ENCODE data around the gene C22orf31. TPM values are rescaled to one million over a fixed set of nuclear protein-coding genes. Genes with fewer than 3 reads are reported as not detected.
"Not testable (repeated sequence)": the region's sequence is repeated elsewhere in the genome, so short reads cannot be mapped to it uniquely, and the experiment has no call there.

C22orf31 gene
- total RNA-seq (2014; rRNA removed; shearing (Covaris generic)), result not detected in 2 replicates

DNA sequence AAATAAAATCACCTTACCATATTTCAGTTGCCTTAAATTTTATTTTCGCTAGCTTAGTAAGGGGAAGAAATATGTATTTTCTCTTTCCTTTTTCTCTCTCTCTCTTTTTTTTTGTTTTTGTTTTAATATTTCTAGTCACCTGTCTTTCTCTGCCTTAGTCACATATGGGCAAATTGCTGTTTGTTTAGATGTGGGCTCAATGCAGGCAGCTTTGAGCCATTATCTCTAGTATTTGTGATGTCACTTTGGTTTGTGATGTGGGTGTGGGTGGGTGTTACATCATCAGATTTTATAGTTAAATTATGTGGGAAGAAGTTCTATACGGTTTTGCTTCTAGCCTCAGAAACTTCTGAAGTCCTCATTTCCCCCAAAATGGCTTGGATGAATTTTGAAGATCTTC, at the start of gene C22orf31:
Gene C22orf31 (minus strand): TSS at position 59 of the 400 bp plus-strand sequence. CDS start 39 bp downstream, at position 20.
- no peak for DNase-seq (ENCODE audit: low spot score)

DNA sequence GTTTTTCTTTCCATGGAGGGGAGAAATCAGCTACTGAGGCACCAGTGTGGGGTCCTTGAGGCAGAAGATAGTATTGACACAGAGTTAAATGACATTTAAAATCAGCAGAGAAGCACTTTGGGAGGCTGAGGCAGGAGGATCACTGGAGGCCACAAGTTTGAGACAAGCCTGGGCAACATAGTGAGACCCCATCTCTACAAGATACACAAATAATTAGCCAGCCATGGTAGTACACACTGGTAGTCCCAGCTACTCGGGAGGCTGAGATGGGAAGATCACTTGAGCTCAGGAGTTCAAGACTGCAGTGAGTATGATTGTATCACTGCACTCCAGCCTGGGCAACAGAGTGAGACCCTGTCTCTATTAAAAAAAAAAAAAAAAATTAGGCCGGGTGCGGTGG, 49.3 kb upstream of the C22orf31 start:
- DNase-seq (ENCODE audit: low spot score), result no peak

DNA sequence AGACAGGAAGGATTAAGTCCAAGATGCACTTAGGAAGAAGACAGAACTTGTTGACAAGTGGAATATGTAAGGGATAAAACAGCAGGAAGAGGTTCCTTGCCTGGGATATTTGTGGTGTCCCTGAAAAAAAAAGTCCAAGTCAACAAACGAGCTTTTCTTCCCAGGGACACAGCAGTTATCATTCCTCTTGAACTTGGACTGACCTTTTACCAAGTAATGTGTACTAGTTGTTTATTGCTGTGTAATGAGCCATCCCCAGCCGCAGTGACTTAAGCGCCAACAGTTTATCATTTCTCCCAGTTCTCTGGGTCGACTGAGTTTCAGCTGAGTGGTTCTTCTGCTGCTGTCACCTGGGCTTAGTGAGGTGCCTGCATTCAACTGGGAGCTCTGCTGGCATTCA, 48.2 kb upstream of the C22orf31 start:
- no peak for DNase-seq (ENCODE audit: low spot score)

DNA sequence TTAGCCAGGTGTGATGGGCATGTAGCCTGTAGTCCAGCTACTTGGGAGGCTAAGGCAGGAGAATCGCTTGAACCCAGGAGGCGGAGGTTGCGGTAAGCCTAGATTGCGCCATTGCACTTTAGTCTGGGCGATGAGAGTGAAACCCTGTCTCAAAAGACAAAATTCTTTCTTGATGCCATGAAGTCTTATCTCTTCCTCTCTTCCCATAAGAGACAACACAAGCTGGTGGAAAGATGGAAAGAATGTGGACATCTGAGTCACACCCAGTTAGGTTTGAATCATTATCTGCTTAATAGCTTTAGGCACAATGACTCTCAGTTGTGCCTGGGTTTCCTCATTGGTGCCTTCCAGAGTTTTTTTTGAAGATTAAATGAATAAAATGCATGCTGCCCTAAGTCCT, 46.5 kb upstream of the C22orf31 start:
- DNase-seq (ENCODE audit: low spot score), result no peak

DNA sequence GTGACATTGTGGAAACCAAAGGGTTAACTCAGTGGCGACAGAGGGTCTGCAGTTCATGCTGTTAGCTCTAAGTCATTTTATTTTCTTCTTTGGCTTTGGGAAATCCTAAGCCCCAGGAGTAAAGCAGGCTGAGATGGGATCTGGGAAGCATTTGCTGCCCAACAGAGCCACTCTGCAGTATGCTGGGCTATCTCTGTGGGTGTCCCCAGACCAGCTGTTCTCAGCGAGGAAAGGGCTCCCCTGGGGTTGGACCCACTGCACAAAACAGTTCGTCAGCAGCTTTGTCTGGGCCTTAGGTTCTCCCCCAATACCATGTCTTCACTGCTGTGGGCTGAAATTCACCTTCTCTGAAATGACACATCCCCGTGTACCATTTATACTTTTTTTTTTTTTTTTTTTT, 45.2 kb upstream of the C22orf31 start:
- DNase-seq (ENCODE audit: low spot score), result no peak

DNA sequence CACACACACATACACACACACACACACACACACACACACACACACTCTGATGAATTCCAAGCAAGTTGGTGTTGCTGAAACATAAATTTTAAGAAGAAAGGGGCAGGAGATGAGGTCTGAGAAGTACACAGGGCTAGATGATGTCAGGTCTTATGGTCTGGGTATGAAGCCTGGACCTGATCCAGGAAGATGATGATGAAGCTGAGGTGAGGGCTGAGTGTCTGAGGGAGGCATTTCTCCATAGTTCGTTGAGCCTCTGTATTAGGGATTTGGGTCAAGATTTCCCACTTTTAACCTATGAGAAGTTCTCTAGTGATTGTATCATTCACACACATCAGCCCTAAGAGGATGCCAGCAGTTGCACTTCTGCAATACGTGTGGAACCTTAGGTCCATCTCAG, 43.8 kb upstream of the C22orf31 start:
- DNase-seq (ENCODE audit: low spot score), result no peak

DNA sequence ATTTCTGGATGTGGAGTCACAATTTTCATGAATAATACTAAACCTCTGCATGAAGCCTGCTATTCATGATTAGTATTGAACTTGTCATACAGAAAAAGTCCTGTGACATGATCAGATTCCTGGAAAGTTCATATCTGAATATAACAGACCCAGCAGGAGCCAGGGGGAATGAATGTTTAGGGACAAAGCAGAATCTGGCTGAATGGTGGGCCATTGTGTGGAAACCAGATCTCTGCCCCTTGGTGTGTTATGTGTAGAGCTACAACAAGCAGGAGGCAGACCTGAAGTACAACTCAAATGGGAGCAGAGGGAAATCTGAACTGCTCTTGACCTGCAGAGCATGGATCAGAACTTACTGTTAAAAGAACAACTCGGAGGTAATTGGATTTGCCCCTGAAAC, 41.5 kb upstream of the C22orf31 start:
- DNase-seq (ENCODE audit: low spot score), result no peak

DNA sequence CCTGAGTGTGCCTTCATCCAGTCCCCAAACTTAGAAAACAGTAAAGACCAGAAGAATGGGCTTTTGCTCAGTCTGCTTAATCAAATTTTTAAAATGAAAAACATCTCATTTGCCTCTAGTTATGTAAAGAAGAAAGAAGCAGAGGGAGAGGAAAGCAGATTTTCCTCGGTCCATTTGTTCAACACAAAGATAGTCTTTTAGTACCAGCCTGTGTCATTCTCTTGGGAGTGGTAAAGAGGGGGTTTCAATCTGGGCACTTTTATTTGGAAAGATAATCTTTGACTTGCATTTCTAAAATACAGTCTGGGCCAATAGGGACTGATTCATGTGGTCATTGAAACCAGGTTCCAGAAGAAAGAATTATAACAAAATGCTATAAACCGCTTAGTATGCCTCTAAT, 40.7 kb upstream of the C22orf31 start:
- no peak for DNase-seq (ENCODE audit: low spot score)

DNA sequence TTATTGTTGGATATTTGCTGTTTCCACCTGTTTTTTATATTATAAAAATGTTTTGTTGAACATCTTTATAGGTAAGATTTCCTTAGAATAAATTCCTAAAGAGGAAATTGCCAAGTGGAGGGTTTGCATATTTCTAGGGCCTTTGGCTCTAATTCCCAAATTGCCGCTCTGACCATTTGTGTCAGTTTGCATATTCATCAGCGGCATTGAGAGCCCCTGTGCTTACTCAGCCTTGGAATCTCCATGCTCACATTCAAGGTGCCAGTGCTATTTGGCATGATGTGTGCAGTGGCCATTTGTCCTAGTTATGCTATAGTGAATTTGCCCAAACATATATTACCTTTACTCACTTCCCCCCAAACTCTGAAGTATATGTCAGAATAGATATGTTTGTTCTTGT, 36.7 kb upstream of the C22orf31 start:
- DNase-seq (ENCODE audit: low spot score), result no peak

DNA sequence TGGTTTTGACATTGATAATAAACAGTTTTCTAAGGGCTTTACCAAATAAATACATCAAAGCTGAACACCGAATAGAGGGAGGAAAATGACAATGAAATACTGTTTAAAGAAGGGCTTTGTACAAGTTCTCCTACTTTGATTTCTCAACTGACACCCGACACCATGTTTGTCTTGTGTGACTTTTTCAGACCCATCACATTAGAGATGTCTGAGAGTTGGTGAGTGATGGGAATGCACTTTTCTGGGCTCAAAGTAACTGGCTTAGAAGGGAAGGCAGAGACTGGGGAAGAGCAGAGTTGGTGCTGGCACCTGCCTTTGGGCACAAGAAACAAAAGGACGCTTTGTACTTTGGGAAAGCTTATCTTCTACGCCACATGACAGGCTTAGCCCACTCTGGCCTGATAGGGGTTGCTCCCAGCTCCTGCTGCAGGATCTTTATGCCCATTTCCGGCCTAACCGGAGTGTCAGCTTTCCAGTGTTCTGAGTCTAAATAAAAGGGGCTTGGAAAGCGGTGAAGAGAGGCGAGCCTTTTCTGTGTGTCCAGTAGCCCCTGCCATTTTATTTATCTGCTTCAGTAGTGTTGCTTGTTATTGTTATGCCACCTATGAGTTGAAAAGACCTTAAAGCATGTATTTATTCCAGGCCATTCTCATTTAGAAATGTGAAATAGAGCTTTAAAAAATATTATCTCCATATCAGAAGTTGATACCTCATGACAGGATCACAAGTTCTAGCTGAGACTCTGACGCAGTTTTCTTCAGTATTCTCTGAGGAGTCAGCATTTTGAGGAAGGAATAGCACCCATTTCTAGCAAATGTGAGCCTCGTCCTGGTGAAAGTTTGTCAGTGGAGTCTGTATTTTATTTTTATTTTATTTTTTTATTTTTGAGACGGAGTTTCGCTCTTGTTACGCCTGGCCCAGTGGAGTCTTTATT, 35.4 kb upstream of the C22orf31 start:
- peak; percentile 24 for DNase-seq (ENCODE audit: low spot score)

DNA sequence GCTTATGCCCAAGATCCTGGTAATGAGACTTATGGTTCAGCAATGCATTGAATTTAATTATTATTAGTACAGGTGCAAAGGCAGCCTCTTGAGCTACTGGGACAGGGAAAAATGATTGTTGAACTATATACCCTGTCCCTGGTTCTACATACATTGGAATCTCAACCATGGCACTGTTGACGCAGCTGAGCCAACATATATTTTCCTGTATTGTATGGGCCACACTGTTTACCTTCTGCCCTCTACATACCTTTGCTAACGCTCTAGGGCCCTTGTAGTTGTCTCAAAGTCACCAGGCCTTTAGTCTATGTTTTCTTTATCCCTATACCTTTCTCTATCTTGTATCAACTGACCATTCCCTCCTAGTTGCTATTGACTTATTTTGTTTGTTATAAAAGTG, 33.8 kb upstream of the C22orf31 start:
- DNase-seq (ENCODE audit: low spot score), result no peak

DNA sequence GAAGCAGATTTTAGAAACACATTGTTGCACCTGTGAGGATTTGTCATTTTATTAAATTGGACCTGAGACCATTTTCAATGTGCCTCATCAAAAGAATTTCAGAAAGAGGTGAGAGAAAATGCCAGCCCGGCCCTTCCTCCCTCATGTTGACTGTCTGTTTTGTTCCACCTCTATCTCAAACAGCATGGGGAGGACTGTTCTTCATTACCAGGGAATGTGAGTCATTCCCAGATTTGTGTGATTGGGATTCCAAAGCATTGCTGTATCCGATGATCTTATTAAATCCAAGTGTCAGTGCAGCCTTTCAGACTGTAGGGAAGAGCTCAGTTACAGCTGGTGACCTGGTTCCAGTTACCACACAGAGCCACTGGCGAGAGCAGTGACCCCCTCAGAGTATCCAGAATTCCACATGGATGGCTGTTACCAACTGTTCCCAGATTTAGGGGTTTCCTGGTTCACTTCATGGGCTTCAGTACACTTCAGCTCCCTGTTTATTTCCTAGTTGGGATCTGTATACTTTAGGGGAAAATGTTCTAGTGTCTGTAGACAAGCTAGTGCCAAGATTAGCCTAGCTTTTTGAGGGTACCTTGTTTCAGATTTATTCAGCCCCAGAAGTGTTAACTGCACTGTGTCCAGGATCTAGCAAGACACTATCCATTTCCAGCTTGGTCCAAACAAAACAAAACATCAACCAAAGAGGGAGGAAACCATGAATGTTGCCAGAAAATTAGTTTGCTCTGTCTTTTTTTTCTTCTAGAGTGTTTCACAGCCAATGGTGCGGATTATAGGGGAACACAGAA, 32.1 kb upstream of the C22orf31 start:
- no peak for DNase-seq (ENCODE audit: low spot score)

DNA sequence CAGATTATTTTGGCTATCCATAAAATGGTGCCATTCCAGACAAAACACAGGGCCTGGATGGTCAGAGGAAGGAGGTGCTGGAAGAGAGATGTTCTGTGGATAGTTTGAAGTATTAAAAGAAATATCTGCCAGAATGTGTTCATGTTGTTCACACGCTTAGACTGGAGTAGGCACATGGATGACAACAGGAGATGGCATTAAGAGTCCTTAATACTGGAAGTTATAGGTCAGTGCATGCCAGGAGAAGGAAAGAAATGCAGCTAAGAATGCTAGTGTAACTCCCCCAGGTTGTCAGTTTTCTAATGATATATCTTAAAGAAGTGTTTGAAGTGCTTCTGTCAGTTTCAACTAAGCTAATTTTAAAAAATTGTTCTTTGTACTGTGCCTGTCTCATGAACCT, 31.4 kb upstream of the C22orf31 start:
- no peak for DNase-seq (ENCODE audit: low spot score)

DNA sequence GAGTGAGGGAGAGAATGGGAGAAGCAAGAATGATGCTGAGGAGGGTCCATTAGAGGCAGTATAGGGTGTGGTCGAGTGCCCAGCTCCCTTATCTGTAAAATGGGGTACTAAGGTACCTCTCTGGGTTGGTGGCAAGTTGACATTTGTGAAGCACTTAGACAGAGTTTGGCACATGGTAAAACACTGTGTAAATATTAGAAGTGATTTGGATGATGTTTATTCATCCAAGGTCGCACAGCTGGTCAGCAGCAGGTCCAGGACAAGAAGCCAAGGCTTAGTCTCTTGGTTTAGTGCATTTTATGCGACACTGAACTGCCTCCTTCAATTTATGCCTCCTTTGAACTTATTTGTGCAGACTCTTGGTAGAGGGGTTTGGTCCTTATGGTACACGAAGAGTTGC, 30.6 kb upstream of the C22orf31 start:
- no peak for DNase-seq (ENCODE audit: low spot score)

DNA sequence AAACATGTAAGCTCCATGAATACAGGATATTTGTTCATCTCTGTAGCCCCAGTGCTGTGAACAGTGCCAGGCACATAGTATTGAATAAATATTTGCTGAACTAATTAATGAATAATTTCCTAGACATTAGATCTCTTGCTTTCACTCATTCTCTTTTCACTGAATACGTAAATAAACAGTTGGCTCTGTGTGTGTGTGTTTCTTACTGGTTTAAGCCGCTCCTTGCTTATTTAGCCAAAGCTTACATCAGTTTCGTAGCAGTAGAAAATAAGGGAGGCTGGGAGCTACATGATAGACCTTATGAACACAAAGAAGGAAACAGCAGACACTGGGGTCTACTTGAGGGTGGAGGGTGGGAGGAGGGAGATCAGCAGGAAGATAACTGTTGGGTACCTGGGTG, 28.4 kb upstream of the C22orf31 start:
- no peak for DNase-seq (ENCODE audit: low spot score)

DNA sequence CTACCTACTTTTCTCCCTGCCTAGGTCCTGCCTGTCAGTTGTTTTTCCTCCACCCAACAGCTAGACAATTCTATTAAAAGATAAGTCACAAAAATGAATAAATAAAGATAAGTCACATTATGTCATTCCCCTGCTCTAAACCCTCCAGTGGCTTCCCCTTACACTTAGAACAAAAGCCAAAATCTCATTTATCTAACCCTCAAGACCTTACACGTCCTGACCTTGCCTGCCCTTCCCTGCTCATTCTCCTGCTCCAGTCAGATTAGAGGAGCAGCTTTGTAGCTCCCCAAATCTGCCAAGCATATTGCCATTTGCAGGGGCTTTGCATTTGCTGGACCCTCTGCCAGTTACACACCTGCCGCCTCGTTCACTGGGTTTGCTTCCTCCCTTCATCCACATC, 27.9 kb upstream of the C22orf31 start:
- no peak for DNase-seq (ENCODE audit: low spot score)

DNA sequence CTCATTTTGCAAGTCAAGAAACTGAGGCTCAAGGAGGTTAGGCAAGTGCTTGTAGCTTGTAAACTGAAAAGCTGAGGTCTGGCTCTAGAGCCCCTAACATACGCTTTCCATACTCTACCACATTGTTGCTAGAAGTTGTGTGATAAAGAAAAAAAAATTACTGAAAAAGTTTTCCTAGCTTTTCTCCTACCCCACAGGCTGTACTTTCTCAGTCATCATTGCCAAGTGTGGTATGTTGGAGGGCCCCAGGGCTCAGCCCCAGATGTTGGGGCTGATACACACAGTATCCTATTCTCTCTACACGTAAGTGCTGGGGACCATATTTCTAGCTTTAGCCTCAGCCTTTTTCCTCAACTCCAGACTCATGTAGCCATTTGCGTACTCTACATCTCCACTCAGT, 27.2 kb upstream of the C22orf31 start:
- DNase-seq (ENCODE audit: low spot score), result no peak

DNA sequence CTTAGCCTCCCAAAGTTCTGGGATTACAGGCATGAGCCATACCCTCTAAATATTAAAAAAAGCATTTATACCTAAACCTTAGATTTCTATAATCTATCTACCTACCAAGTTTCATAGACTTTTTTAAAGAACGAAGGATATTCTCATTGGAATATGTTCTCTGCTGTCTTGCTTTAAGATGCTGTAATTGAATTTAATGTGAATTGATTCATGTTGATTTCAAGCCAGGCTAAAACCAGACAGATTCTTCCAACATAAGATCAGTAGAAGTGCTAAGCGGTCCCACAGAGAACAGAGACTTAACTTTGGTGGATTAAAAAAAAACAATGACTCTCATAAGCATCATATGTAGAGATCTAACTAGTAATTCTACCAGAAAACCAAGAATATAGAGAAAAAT, 25.4 kb upstream of the C22orf31 start:
- DNase-seq (ENCODE audit: low spot score), result no peak

DNA sequence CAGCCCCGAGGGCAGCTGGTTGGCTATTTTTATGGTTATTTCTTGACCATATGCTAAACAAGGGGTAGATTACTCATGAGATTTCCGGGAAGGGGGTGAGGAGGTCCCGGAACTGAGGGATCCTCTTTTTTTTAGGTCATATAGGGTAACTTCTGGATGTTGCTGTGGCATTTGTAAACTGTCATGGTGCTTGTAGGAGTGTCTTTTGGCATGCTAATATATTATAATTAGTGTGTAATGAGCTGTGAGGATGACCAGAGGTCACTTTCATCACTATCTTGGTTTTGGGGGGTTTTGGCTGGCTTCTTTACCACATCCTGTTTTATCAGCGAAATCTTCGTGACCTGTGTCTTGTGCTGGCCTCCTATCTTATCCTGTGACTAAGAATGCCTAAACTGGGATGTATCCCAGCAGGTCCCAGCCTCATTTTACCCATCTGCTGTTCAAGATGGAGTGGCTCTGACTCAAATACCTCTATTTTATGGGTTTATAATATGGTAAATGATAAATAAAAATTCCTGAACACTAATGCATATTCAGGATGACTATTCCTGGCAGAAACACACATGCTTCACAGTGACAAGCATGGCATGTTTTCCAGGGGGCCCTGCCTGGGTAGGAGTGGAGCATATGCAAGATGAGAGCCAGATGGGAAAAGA, 22.4 kb upstream of the C22orf31 start:
- DNase-seq (ENCODE audit: low spot score), result no peak

DNA sequence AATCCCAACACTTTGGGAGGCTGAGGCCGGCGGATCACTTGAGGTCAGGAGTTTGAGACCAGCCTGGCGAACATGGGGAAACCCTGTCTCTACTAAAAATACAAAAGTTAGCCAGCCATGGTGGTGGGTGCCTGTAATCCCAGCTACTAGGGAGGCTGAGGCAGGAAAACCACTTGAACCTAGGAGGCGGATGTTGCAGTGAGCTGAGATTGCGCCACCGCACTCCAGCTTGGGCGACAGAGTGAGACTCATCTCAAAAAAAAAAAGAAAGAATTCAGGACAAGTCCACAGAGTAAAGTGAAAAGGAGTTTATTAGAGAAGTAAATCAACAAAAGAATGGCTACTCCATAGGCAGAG, 21.9 kb upstream of the C22orf31 start:
- not testable (repeated sequence) for DNase-seq (ENCODE audit: low spot score)

DNA sequence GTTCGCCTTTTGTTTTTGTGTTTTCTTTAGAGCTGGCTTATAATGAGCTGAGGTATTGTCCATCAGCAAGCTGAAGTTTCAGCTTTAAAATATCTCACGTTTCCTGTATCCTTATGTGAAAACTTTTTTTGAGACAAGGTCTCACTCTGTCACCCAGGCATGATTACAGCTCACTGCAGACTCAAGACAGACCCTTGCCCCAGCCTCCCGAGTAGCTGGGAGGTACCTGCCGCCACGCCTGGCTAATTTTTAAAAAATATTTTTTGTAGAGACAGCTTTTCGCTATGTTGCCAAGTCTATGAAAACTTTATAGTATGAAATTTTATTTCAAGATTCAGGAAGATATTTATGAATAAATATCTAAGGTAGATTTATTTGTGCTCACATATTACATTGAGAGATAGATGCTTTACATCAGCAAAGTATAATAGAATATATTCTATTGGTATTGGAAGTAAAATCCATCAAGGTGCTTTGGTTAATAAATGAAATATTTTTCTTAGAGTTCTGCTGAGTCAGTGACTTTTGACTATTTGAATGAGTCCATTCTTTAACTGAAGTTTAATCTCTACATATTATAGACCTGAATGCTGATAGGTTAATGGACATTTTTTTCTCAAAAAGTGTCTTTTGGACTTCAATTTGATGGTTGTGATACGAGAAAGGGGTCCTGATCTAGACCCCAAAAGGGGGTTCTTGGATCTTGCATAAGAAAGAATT, 21.4 kb upstream of the C22orf31 start:
- DNase-seq (ENCODE audit: low spot score), result no peak

Data from HT-29 (cell line).